Measurements from ENCODE around the gene MSMO1. TPM values are rescaled to one million over a fixed set of nuclear protein-coding genes. Genes with fewer than 3 reads are reported as not detected.

Gene MSMO1
- total RNA-seq, 1 experiment from 2014 or later, result 72.9 TPM

GRCh38 chr4:165331823-165332222 is 4.4 kb downstream of the MSMO1 start:
- no peaks in the 10 kb centered on the region for H3K27me3 Mint-ChIP-seq (ENCODE audit: low read depth)
- DNase-seq (ENCODE audit: low spot score) (no peak), ATAC-seq (no peak)
- peak overlapping the region; percentile 93 for H3K27ac Mint-ChIP-seq
- CTCF ChIA-PET, result interaction anchor here (1.2 kb wide), 1 partner anchor 200 kb away, joined by 9 read pairs; no protein-coding TSS in a partner anchor
- TF ChIP-seq E2F1 (CRISPR knock-in tag; IDR thresholded peaks at IDR 0.05) (no peak), OVOL2 (CRISPR knock-in tag; IDR thresholded peaks at IDR 0.05; ENCODE audit: borderline replicate concordance) (no peak), ATF3 (CRISPR knock-in tag; conservative IDR thresholded peaks at IDR 0.05) (no peak), FOXJ3 (CRISPR knock-in tag; IDR thresholded peaks at IDR 0.05; ENCODE audit: borderline replicate concordance) (no peak), NFE2L1 (CRISPR knock-in tag; IDR thresholded peaks at IDR 0.05) (no peak), CDX4 (CRISPR knock-in tag; IDR thresholded peaks at IDR 0.05; ENCODE audit: borderline replicate concordance) (no peak), ZNF425 (CRISPR knock-in tag; conservative IDR thresholded peaks at IDR 0.05) (no peak), ZNF121 (CRISPR knock-in tag; IDR thresholded peaks at IDR 0.05) (no peak), MXD4 (CRISPR knock-in tag; IDR thresholded peaks at IDR 0.05; ENCODE audit: borderline replicate concordance) (no peak), HMGXB4 (CRISPR knock-in tag; IDR thresholded peaks at IDR 0.05) (no peak)
- TF ChIP-seq, protein P1, sequence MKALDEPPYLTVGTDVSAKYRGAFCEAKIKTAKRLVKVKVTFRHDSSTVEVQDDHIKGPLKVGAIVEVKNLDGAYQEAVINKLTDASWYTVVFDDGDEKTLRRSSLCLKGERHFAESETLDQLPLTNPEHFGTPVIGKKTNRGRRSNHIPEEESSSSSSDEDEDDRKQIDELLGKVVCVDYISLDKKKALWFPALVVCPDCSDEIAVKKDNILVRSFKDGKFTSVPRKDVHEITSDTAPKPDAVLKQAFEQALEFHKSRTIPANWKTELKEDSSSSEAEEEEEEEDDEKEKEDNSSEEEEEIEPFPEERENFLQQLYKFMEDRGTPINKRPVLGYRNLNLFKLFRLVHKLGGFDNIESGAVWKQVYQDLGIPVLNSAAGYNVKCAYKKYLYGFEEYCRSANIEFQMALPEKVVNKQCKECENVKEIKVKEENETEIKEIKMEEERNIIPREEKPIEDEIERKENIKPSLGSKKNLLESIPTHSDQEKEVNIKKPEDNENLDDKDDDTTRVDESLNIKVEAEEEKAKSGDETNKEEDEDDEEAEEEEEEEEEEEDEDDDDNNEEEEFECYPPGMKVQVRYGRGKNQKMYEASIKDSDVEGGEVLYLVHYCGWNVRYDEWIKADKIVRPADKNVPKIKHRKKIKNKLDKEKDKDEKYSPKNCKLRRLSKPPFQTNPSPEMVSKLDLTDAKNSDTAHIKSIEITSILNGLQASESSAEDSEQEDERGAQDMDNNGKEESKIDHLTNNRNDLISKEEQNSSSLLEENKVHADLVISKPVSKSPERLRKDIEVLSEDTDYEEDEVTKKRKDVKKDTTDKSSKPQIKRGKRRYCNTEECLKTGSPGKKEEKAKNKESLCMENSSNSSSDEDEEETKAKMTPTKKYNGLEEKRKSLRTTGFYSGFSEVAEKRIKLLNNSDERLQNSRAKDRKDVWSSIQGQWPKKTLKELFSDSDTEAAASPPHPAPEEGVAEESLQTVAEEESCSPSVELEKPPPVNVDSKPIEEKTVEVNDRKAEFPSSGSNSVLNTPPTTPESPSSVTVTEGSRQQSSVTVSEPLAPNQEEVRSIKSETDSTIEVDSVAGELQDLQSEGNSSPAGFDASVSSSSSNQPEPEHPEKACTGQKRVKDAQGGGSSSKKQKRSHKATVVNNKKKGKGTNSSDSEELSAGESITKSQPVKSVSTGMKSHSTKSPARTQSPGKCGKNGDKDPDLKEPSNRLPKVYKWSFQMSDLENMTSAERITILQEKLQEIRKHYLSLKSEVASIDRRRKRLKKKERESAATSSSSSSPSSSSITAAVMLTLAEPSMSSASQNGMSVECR (CRISPR knock-in tag; IDR thresholded peaks at IDR 0.05; ENCODE audit: borderline replicate concordance), result no peak
- TF ChIP-seq, protein P2, sequence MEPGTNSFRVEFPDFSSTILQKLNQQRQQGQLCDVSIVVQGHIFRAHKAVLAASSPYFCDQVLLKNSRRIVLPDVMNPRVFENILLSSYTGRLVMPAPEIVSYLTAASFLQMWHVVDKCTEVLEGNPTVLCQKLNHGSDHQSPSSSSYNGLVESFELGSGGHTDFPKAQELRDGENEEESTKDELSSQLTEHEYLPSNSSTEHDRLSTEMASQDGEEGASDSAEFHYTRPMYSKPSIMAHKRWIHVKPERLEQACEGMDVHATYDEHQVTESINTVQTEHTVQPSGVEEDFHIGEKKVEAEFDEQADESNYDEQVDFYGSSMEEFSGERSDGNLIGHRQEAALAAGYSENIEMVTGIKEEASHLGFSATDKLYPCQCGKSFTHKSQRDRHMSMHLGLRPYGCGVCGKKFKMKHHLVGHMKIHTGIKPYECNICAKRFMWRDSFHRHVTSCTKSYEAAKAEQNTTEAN (CRISPR knock-in tag; IDR thresholded peaks at IDR 0.05), result no peak
- POLR2A ChIA-PET, result no interaction called here
- peaks cover 53% of the 10 kb centered on the region for H3K4me1 Mint-ChIP-seq
- peaks cover 48% of the 10 kb centered on the region for H3K36me3 Mint-ChIP-seq
- no peak overlapping the region for H3K4me3 Mint-ChIP-seq
- H3K9me3 Mint-ChIP-seq, result no peaks in the 10 kb centered on the region

GRCh38 chr4:165332502-165332901 is 5.0 kb downstream of the MSMO1 start:
- no peaks in the 10 kb centered on the region for H3K9me3 Mint-ChIP-seq
- POLR2A ChIA-PET, result no interaction called here
- CTCF ChIA-PET, result interaction anchor here (1.2 kb wide), 1 partner anchor 201 kb away, joined by 9 read pairs; no protein-coding TSS in a partner anchor
- no peaks in the 10 kb centered on the region for H3K27me3 Mint-ChIP-seq (ENCODE audit: low read depth)
- TF ChIP-seq MYBL2 (CRISPR knock-in tag; IDR thresholded peaks at IDR 0.05), result no peak
- TF ChIP-seq JAZF1 (CRISPR knock-in tag; IDR thresholded peaks at IDR 0.05), result no peak
- no peak for TF ChIP-seq RELA (CRISPR knock-in tag; IDR thresholded peaks at IDR 0.05; ENCODE audit: borderline replicate concordance)
- TF ChIP-seq ZBTB21 (CRISPR knock-in tag; IDR thresholded peaks at IDR 0.05; ENCODE audit: borderline replicate concordance), result no peak
- no peak for TF ChIP-seq TP53 (CRISPR knock-in tag; IDR thresholded peaks at IDR 0.05)
- no peak for TF ChIP-seq ZMAT4 (CRISPR knock-in tag; IDR thresholded peaks at IDR 0.05)
- TF ChIP-seq ESRRA (CRISPR knock-in tag; IDR thresholded peaks at IDR 0.05; ENCODE audit: borderline replicate concordance), result no peak
- TF ChIP-seq FOXP1 (CRISPR knock-in tag; IDR thresholded peaks at IDR 0.05; ENCODE audit: borderline replicate concordance), result no peak
- TF ChIP-seq EMX1 (CRISPR knock-in tag; IDR thresholded peaks at IDR 0.05), result no peak
- no peak for TF ChIP-seq OVOL2 (CRISPR knock-in tag; IDR thresholded peaks at IDR 0.05; ENCODE audit: borderline replicate concordance)
- no peak for ATAC-seq
- H3K27ac Mint-ChIP-seq, result peak overlapping the region; percentile 93
- H3K4me1 Mint-ChIP-seq, result peaks cover 53% of the 10 kb centered on the region
- H3K36me3 Mint-ChIP-seq, result peaks cover 53% of the 10 kb centered on the region
- no peak overlapping the region for H3K4me3 Mint-ChIP-seq
- no peak for DNase-seq (ENCODE audit: low spot score)

Data from WTC11 (cell line).